KBM-7 (cell line): ENCODE data around the gene C10orf105.

ENCODE experiments used
- DNase-seq: peaks from one replicate; pipeline ENCODE4 v3.0.0-alpha.2; 2015
- in situ Hi-C: fragments of 300-500 bp; cut with MboI; formaldehyde crosslinking; loops from 2 replicates; pipeline ENCODE4 v1.14.3; 2020; ENCODE audit warnings: low sequenced_read_pairs, low pct_unique_long_range_greater_than_20kb, mixed read lengths

Gene C10orf105

GRCh38 chr10:71720288-71720687 is 710 bp upstream of the C10orf105 start:
- no peak for DNase-seq
- in situ Hi-C loops = no loop called here

DNA sequence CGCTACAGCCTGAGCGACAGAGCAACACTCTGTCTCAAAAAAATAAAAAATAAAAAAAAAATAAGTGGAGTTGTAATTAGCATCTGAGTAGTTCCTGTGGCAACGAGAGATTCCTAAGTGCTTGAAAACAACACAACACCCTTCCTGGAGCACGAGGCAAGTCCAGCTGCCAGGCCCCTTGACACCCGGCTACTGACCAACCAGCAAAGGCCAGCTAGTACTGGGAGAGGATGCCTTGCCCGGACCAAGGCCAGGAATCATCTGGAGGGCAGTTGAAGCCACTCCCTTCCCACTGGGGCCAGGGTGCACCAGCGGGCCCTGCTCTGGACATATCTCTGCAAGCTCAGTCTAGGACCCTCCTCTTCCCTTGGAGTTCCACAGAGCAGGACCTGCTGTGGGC is 536 bp downstream of the C10orf105 start:
- in situ Hi-C loops = no loop called here

DNA sequence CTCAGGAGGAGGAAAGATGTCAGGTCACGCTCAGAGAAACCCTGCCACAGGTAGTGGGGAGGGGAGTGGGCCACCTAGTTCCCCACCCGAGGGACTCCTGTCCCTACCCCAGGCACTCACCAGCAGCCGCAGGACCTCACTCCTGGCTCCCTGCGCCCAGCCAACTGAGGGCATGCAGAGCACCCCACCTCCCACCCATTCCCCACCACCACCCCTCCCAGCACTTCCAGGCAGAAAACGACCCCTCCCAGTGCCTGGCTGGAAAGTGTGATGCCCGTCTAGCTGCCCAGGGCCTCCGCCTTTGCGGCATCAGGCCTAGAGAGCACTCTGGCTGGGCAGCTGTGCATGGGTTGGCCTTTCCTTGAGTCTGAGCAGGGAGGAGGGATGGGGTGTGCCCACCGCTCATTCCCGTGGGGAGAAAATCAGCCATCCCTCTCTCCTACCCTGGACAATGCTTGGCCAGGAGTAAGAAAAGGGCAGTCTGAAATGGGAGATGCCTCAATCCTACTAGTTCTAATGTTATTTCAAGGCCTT is 1.3 kb downstream of the C10orf105 start:
- in situ Hi-C loops = no loop called here
- DNase-seq = no peak

More for the DNA sequence above, 536 bp downstream of the C10orf105 start:
- DNase-seq = no peak

DNA sequence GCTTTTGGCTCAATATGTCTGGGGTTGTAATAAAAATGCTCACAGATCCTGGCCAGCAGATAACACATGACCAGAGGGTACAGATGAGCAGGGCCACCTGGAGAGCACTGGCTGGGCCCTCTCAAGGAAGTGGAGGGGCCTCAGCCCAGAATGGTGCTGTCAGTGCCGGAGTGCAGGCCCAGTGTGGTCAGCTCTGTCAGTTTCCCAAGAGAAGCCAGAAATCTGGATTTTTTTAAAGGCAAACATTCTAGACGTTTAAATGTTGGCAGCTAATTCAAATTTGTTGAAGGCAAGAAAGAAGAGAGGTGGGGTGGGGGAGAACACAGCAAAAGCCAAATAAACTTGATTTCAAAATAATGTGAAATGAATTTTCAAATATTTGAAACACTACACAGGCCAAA is 2.0 kb downstream of the C10orf105 start:
- DNase-seq = no peak

DNA sequence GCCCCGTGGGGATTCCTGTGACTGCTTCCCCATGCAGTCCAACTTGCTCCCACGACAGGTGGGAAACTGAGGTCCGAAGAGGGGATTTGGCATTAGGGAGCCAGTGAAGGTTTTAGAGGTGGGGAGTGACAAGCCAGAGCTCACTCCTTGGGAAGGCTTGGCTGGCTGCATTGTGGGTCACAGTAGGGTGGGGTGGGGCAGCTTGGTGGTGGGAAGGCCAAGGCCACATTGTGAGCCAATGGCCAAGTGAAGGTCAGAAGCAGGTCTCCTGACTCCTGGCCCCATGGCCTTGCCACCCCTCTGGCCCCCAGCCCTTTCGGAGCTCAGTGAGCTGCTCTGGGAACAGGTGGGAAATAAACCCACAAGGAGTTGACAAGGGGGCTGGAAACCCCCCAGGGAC is 2.5 kb downstream of the C10orf105 start:
- in situ Hi-C loops = no loop called here
- DNase-seq = no peak

More for the DNA sequence above, 2.0 kb downstream of the C10orf105 start:
- in situ Hi-C loops = no loop called here

DNA sequence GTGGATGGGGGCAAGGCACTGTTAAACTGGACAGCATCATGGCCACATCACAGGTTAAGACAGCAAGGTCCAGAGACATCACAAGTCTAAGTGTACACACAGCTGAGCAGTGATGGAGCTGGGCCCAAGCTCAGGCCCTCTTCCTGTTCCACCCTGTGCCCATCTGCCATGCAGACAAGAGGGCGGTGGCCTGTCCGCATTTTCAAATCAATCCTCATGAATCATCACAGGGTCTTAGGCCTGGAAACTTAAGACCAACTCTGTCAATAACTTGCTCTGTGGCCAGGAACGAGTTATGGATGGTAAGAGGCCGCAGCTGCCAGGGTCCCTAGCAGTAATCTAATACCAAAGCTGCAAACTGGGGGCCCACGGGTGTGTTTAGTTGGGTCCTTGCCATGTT is 3.2 kb downstream of the C10orf105 start:
- no peak for DNase-seq
- in situ Hi-C loops = no loop called here

GRCh38 chr10:71715860-71716259 is 3.7 kb downstream of the C10orf105 start:
- in situ Hi-C loops = no loop called here

DNA sequence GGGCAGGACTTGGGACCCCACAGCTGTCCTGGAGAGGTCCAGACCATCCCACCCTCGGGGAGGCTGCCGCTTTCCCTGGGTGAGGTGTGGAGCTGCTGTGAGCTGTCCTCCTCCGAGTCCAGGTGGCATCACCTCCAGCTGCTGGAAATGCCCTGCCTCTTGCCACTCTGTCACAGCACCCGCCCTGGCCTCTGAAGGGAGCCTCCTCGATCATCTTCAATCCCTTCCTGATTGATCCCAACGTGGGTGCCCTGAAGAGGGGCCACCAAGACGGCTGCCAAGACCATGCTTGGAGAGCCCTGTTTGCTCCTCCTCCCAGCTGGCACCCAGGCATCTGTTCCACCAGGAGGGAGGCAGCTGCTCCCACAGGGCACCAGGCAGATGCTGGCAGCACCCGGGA is 4.6 kb downstream of the C10orf105 start:
- DNase-seq = no peak

More at GRCh38 chr10:71715860-71716259, 3.7 kb downstream of the C10orf105 start:
- DNase-seq = no peak

GRCh38 chr10:71714592-71714991 is 5.0 kb downstream of the C10orf105 start:
- no peak for DNase-seq
- in situ Hi-C loops = no loop called here

More for the DNA sequence above, 4.6 kb downstream of the C10orf105 start:
- in situ Hi-C loops = no loop called here

DNA sequence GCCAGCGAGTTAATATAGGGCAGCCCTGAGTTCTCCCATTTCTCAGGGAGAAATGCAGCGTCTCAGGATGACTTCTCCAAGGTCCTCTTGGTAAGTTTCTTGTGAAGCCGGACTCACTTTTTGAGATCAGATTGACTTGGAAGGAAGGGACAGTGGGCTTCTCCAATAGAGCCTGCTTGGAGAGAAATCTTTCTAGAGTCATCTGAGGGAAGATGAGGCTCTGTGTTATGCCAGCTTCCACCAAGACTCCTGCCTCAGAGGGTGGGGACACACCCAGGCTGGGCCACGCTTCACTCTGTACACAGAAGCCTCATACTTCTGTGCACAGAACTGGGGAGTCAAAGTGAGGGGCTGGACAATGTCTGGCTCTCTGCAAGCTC is 5.6 kb downstream of the C10orf105 start:
- in situ Hi-C loops = no loop called here
- DNase-seq = no peak

GRCh38 chr10:71713135-71714030 is 6.2 kb downstream of the C10orf105 start:
- DNase-seq = peak; percentile 79

GRCh38 chr10:71712572-71713134 is 6.9 kb downstream of the C10orf105 start:
- no peak for DNase-seq
- in situ Hi-C loops = no loop called here

More at GRCh38 chr10:71713135-71714030, 6.2 kb downstream of the C10orf105 start:
- in situ Hi-C loops = no loop called here

DNA sequence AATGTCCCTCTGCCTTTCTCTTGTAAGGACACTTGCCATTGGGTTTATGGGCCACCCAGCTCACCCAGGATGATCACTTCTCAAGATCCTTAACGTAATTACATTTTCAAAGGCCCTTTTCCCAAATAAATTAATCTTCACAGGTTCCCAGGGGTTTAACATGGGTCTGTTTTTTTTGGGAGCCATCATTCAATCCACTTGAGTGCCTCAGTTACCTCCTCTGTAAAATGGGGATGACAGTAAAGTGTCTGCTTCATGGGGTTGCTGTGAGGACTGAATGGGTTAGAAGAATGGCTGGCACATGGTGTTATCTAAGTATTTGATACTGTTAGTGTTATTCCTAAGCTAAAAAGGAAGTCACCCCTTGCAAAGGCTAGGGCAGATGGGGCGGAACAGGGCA is 7.4 kb downstream of the C10orf105 start:
- DNase-seq = no peak
- in situ Hi-C loops = no loop called here

- in situ Hi-C loops = no loop called here
- no peak for DNase-seq
Observed at GRCh38 chr10:71711052-71711623, 8.4 kb downstream of the C10orf105 start.

- DNase-seq = no peak
- in situ Hi-C loops = no loop called here
Observed at GRCh38 chr10:71710519-71710918, 9.1 kb downstream of the C10orf105 start.

GRCh38 chr10:71708897-71709882 is 10.4 kb downstream of the C10orf105 start:
- in situ Hi-C loops = no loop called here

DNA sequence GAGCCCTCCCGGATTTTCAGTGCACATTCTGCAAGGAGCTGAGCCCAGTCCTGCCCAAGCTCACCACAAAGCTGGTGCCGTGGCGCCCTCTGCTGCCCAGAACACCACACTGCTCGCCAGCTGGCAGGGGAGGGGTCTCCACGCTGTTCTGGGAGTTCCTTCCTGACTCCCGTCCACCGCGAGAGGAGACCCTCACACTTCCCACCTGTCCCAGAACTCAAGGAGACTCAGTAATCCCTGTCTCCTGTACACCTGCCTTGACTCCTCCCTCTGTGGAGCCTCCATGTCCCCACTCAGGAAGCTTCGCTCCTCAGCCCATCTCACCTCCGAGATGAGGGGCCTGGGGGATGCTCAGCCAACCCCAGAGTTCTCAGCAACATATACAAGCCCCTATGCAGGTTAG is 11.3 kb downstream of the C10orf105 start:
- peak; percentile 65 for DNase-seq
- in situ Hi-C loops = no loop called here

More at GRCh38 chr10:71708897-71709882, 10.4 kb downstream of the C10orf105 start:
- no peak for DNase-seq

DNA sequence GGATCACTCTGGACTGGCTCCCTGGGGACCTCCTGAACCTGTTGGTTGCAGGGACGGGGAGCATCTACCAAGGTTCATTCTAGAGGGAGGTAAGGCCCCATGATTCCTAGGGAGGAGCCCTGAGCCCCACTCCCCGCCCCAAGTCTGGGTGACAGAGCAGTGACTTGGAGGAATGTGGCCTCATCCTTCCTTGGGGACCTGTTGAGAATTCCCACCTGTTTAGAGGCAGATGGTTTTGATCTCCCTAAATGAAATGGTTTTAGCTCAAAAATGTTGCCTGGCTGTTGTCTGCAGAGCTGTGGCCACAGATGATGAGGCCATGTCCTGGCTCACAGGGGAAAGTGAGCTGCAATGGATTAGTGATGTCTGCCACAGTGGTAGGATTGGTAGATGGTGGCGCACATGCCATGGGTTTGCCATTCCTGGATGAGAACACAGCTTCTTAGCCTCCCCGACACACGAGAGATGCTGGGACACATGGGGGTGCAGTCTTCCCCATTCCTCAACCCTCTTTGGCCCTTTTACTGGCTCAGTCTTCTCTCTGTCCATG is 12.3 kb downstream of the C10orf105 start:
- no peak for DNase-seq
- in situ Hi-C loops = no loop called here
